Stimulated activated CD4-positive, alpha-beta T cell treated with anti-CD3 and anti-CD28 coated beads, Interleukin-1b, Interleukin-23, amount 100 ng/mL, for 1 hour (primary cell): Measurements from ENCODE around the gene PKMYT1.
"Not testable (repeated sequence)": the region's sequence is repeated elsewhere in the genome, so short reads cannot be mapped to it uniquely, and the experiment has no call there.

ENCODE experiments used
- DNase-seq, 2 donors: peaks; one replicate each; pipeline ENCODE4 v3.0.0-alpha.2; 2020; ENCODE audit warnings: low read depth in 2 of 2

PKMYT1 gene

DNA sequence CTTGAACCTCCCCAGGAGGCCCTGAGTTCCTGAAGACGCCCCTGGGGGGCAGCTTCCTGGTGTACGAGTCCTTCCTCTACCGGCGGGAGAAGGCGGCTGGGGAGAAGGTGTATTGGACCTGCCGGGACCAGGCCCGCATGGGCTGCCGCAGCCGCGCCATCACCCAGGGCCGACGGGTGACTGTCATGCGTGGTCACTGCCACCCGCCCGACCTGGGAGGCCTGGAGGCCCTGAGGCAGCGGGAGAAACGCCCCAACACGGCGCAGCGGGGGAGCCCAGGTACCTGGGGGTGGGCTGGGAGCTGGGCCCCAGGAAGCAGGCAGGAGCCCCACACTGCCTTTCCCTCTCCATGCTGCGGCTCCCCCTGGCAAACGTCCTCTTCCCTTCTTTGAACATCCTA lies 46.5 kb downstream of the PKMYT1 start:
- no peak for DNase-seq

GRCh38 chr16:2933136-2933535 lies 47.1 kb downstream of the PKMYT1 start:
- DNase-seq: no peak

DNA sequence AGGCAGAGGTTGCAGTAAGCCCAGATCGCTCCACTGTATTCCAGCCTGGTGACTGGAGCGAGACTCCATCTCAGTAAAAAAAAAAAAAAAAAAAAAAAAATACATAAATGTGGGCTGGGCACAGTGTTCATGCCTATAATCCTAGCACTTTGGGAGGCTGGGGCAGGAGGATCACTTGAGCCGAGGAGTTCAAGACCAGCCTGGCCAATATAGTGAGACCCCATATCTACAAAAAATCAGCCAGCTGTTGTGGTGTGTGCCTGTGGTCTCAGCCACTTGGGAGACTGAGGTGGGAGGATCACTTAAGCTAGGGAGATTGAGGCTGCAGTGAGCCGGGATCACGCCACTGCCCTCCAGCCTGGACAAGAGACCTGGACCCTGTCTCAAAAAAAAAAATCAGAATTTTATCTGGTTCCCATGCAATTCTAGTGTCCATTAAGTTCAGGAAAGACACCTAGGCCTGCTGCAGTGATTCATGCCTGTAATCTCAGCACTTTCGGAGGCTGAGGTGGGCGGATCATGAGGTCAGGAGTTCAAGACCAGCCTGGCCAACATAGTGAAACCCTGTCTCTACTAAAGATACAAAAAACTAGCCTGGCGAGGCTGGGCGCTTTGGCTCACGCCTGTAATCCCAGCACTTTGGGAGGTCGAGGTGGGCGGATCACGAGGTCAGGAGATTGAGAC lies 48.9 kb downstream of the PKMYT1 start:
- not testable (repeated sequence) for DNase-seq

DNA sequence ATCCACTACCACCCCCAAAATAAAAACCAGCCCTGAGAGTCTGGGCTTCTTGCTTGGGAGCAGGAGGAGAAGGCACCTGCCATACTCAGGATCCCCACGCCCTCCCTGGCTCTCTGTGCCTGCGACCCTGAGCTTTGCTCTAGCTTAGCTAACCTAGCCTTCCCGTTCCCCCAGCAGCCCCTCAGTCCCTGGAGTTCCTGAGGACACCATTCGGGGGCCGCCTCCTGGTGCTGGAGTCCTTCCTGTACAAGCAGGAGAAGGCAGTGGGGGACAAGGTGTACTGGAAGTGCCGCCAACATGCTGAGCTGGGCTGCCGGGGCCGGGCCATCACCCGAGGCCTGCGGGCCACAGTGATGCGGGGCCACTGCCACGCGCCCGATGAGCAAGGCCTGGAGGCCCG lies 50.0 kb downstream of the PKMYT1 start:
- DNase-seq: no peak

DNA sequence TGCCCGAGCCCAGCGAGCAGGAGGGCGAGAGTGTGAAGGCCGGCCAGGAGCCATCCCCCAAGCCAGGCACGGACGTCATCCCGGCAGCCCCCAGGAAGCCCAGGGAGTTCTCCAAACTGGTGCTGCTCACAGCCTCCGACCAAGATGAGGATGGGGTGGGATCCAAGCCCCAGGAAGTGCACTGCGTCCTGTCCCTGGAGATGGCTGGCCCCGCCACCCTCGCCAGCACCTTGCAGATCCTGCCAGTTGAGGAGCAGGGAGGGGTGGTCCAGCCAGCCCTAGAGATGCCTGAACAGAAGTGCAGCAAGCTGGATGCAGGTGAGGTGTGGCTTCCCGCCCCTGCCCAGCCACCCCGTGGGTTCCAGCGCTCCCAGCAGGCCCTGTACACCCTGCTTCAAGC lies 50.6 kb downstream of the PKMYT1 start:
- no peak for DNase-seq

DNA sequence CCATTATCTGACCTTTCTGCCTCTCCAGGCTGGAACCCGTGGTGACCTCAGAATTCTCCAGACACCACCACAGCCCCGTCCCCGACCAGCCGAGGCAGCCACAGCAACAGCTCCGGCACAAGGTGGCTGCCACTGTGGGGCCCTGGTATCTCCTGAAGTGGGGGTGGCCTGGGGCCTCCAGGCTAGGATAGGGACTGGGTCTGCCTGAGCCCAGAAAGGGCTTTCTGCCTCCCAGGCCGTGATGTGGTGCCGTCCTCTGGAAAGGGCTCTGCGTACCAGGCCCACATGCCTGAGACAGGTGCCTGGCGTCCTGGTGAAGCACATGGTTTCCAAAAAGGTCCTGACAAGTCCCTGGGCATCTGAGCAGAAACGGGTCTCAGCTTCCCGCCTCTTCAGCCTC lies 51.5 kb downstream of the PKMYT1 start:
- DNase-seq: no peak

- not testable (repeated sequence) for DNase-seq
These were observed 52.1 kb downstream of the PKMYT1 start for GRCh38 chr16:2928151-2928550.

DNA sequence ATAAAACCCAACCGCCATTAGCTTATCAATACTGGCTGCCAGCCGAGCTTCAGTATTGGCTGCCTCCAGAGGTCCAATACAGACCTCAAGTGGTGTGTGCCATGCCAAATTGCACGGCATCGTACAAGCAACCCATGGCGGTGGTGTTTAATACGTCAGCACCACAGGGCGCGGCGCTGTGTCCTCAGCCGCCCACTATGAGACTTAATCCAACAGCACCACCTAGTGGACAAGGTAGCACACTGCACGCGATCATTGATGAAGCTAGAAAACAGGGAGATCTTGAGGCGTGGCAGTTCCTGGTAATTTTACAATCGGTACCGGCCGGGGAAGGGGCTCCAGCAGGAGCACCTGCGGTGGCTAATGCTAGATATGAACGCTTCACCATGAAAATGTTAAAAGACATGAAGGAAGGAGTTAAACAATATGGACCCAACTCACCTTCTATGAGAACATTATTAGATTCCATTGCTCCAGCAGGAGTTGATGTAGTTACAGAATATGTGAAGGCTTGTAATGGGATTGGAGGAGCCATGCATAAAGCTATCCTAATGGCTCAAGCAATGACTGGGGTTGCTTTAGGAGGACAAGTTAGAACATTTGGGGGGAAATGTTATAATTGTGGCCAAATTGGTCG lies 53.1 kb downstream of the PKMYT1 start:
- DNase-seq: peak; percentile 68 to 73

- no peak for DNase-seq
These were observed 53.6 kb downstream of the PKMYT1 start for GRCh38 chr16:2926650-2926999.

DNA sequence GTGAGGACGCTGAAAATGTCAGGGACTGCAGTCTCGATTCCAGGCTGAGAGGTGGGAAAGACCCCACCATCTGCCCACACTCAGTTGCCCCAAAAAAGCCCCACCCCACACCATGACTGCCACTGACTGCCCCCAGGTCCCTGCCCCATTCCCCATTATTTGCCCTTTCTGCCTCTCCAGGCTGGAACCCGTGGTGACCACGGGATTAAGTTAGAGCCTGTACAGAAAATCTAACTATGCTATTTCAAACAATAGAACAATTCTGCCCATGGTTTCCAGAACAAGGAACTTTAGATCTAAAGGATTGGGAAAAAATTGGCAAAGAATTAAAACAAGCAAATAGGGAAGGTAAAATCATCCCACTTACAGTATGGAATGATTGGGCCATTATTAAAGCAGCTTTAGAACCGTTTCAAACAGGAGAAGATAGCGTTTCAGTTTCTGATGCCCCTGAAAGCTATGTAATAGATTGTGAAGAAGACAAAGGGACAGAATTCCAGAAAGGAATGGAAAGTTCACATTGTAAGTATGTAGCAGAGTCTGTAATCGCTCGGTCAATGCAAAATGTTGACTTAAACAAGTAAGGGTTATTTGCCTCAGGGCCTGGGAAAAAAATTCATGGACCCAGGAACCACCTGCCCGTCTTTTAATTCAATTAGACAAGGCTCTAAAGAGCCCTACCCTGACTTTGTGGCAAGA lies 54.1 kb downstream of the PKMYT1 start:
- no peak for DNase-seq

- DNase-seq: no peak
These were observed 55.1 kb downstream of the PKMYT1 start for GRCh38 chr16:2924901-2925755.

DNA sequence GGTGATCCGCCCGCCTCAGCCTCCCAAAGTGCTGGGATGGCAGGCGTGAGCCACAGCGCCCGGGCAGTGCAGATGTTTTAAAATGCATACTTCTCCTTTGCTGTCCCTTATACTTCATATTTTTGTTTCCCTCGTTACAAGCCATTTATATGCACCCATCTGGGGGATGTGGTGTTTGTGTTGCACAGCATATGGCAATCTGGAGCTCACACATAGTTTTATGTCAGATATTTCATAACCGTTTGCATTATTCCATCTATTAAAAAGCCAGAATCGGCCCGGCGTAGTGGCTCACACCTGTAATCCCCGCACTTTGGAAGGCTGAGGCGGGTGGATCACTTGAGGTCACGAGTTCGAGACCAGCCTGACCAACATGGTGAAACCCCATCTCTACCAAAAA lies 56.8 kb downstream of the PKMYT1 start:
- no peak for DNase-seq
